Femur (tissue), 1 donor: ENCODE results near the gene ARPC1B.
"Not testable (repeated sequence)": the region's sequence is repeated elsewhere in the genome, so short reads cannot be mapped to it uniquely, and the experiment has no call there.

Source experiments
- DNase-seq: peaks from one replicate; pipeline ENCODE4 v3.0.0-alpha.2; 2017

ARPC1B gene

GRCh38 chr7:99368750-99369389 is 5.7 kb upstream of the ARPC1B start:
- DNase-seq = no peak

- peak; percentile 69 for DNase-seq
Observed at GRCh38 chr7:99369767-99370391, 4.7 kb upstream of the ARPC1B start.

- DNase-seq = no peak
Observed at GRCh38 chr7:99371376-99371920, 3.1 kb upstream of the ARPC1B start.

GRCh38 chr7:99372275-99373090 is 2.0 kb upstream of the ARPC1B start:
- DNase-seq = no peak

- no peak for DNase-seq
Observed at GRCh38 chr7:99373091-99374066, 1.2 kb upstream of the ARPC1B start.

GRCh38 chr7:99375070-99375807 is 709 bp downstream of the ARPC1B start:
- peak; percentile 88 for DNase-seq

- peak; percentile 86 for DNase-seq
Observed at GRCh38 chr7:99379043-99379577, 4.6 kb downstream of the ARPC1B start.

- not testable (repeated sequence) for DNase-seq
Observed at GRCh38 chr7:99379693-99380031, 5.1 kb downstream of the ARPC1B start.

GRCh38 chr7:99380032-99380822 is 5.7 kb downstream of the ARPC1B start:
- peak; percentile 66 for DNase-seq

GRCh38 chr7:99380823-99381663 is 6.5 kb downstream of the ARPC1B start:
- DNase-seq = no peak

- no peak for DNase-seq
Observed at GRCh38 chr7:99381664-99382075, 7.1 kb downstream of the ARPC1B start.

GRCh38 chr7:99383203-99383602 is 8.7 kb downstream of the ARPC1B start:
- DNase-seq = no peak

- DNase-seq = no peak
Observed at GRCh38 chr7:99383791-99384370, 9.4 kb downstream of the ARPC1B start.

- no peak for DNase-seq
Observed at GRCh38 chr7:99384523-99384922, 10.0 kb downstream of the ARPC1B start.

- DNase-seq = no peak
Observed at GRCh38 chr7:99385564-99385963, 11.0 kb downstream of the ARPC1B start.

GRCh38 chr7:99386584-99387238 is 12.2 kb downstream of the ARPC1B start:
- DNase-seq = no peak

- not testable (repeated sequence) for DNase-seq
Observed at GRCh38 chr7:99387239-99387635, 12.7 kb downstream of the ARPC1B start.

- no peak for DNase-seq
Observed at GRCh38 chr7:99387912-99388311, 13.4 kb downstream of the ARPC1B start.

- no peak for DNase-seq
Observed at GRCh38 chr7:99389772-99390171, 15.2 kb downstream of the ARPC1B start.
